ENCODE data around the gene CHURC1. TPM values are rescaled to one million over a fixed set of nuclear protein-coding genes. Genes with fewer than 3 reads are reported as not detected.
A peak's percentile ranks its signal among the peaks of the same experiment; 100 is the strongest.

Gene CHURC1
- total RNA-seq, 2 donors from 2014 or later: 70.9 to 102 TPM

- Histone ChIP-seq H3K4me1 (peaks cover 0 to 23% of the 10 kb centered on the region in 2 donors), H3K27me3 (no peaks in the 10 kb centered on the region), H3K36me3 (peaks cover 14% of the 10 kb centered on the region), H3K9me3 (no peaks in the 10 kb centered on the region), H3K27ac (peak overlapping the region; percentile 89 to 91), H3K4me3 (peak overlapping the region in 1 of 2 donors; percentile 37)
- no peak for DNase-seq (ENCODE audit: low spot score)
- TF ChIP-seq CTCF (IDR thresholded peaks at IDR 0.05): no peak
These were observed 36.6 kb downstream of the CHURC1 start for GRCh38 chr14:64950889-64951288.

- no peak for DNase-seq (ENCODE audit: low spot score)
- Histone ChIP-seq H3K36me3 (peaks cover 14% of the 10 kb centered on the region), H3K4me3 (no peak overlapping the region), H3K4me1 (peaks cover 0 to 23% of the 10 kb centered on the region in 2 donors), H3K27ac (peak overlapping the region; percentile 89 to 91), H3K9me3 (no peaks in the 10 kb centered on the region), H3K27me3 (no peaks in the 10 kb centered on the region)
- TF ChIP-seq CTCF (IDR thresholded peaks at IDR 0.05): no peak
These were observed 37.0 kb downstream of the CHURC1 start for GRCh38 chr14:64951291-64951690.

GRCh38 chr14:64951724-64952123, 37.5 kb downstream of the CHURC1 start:
- no peak for DNase-seq (ENCODE audit: low spot score)
- Histone ChIP-seq H3K36me3 (peaks cover 14% of the 10 kb centered on the region), H3K4me3 (no peak overlapping the region), H3K4me1 (peaks cover 0 to 23% of the 10 kb centered on the region in 2 donors), H3K27me3 (no peaks in the 10 kb centered on the region), H3K9me3 (no peaks in the 10 kb centered on the region), H3K27ac (peak overlapping the region; percentile 89 to 91)
- no peak for TF ChIP-seq CTCF (IDR thresholded peaks at IDR 0.05)

GRCh38 chr14:64952598-64953309, 38.5 kb downstream of the CHURC1 start:
- no peak for DNase-seq (ENCODE audit: low spot score)
- H3K27me3 ChIP-seq: no peaks in the 10 kb centered on the region
- no peak for TF ChIP-seq CTCF (IDR thresholded peaks at IDR 0.05)
- no peaks in the 10 kb centered on the region for H3K9me3 ChIP-seq
- H3K4me3 ChIP-seq: no peak overlapping the region
- H3K27ac ChIP-seq: peak overlapping the region; percentile 89 to 91
- peaks cover 11% of the 10 kb centered on the region for H3K36me3 ChIP-seq
- H3K4me1 ChIP-seq: peaks cover 0 to 23% of the 10 kb centered on the region in 2 donors

- Histone ChIP-seq H3K27me3 (no peaks in the 10 kb centered on the region), H3K36me3 (peaks cover 5% of the 10 kb centered on the region), H3K4me3 (no peak overlapping the region), H3K9me3 (no peaks in the 10 kb centered on the region), H3K4me1 (peaks cover 0 to 18% of the 10 kb centered on the region in 2 donors), H3K27ac (no peak overlapping the region)
- no peak for DNase-seq (ENCODE audit: low spot score)
- no peak for TF ChIP-seq CTCF (IDR thresholded peaks at IDR 0.05)
These were observed 39.0 kb downstream of the CHURC1 start for GRCh38 chr14:64953310-64953654.

GRCh38 chr14:64953661-64954060, 39.4 kb downstream of the CHURC1 start:
- no peaks in the 10 kb centered on the region for H3K27me3 ChIP-seq
- H3K4me3 ChIP-seq: no peak overlapping the region
- H3K27ac ChIP-seq: no peak overlapping the region
- TF ChIP-seq CTCF (IDR thresholded peaks at IDR 0.05): no peak
- H3K36me3 ChIP-seq: peaks cover 2% of the 10 kb centered on the region
- no peak for DNase-seq (ENCODE audit: low spot score)
- H3K4me1 ChIP-seq: peaks cover 0 to 14% of the 10 kb centered on the region in 2 donors
- no peaks in the 10 kb centered on the region for H3K9me3 ChIP-seq
